Placental epithelial cell (primary cell): Measurements from ENCODE around the gene TCTN1. TPM values are rescaled to one million over a fixed set of nuclear protein-coding genes. Genes with fewer than 3 reads are reported as not detected.

Source experiments
- small RNA-seq: library from RNA; depleted of rRNA; stranded (forward); fragments of <200 nt; gene quantifications from one replicate; pipeline ENCODE3, GENCODE V24; 2012
- total RNA-seq: library from RNA; depleted of rRNA; stranded (reverse); fragments of >200 nt; gene quantifications from 2 replicates; pipeline ENCODE4 v1.2.3, GENCODE V29; 2012

TCTN1 gene
- total RNA-seq, result 41.2 and 41.6 TPM in 2 replicates

DNA sequence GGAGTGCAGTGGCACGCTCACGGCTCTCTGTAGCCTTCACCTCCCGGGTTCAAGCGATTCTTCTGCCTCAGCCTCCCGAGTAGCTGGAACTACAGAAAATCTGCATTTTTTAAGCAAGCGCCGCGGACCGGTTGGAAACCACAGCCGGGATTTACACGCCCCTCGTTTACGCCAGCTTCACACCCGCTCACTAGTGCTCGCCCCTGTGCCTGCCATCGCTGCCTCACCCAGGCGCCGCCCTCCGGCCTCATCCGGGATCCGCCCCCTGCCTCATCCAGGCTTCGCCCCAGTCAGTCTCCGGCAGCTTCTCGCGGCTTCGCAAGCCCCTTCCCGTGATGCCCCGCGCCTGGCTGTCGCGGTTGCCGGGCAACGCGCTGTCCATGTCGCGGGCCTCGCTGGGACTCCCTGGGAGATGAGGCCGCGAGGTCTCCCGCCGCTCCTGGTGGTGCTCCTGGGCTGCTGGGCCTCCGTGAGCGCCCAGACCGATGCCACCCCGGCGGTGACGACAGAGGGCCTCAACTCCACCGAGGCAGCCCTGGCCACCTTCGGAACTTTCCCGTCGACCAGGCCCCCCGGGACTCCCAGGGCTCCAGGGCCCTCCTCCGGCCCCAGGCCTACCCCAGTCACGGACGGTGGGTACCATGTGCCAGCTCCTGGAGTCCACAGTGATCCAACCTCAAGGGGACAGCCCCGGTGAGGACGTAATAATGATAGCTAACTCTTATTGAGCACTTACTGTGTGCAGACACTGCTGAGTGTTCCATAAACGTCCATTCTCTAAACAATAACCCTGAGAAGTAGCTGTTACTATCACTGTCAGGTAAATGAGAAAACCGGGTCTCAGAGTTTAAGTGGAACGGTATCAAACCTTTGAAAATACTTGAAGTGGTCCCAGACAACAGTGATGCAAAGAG, at the start of gene TCTN1:
Gene TCTN1, plus strand, starts transcription at position 359 of the 914 bp plus-strand sequence. Its CDS starts 54 bp downstream, at position 413.

DNA sequence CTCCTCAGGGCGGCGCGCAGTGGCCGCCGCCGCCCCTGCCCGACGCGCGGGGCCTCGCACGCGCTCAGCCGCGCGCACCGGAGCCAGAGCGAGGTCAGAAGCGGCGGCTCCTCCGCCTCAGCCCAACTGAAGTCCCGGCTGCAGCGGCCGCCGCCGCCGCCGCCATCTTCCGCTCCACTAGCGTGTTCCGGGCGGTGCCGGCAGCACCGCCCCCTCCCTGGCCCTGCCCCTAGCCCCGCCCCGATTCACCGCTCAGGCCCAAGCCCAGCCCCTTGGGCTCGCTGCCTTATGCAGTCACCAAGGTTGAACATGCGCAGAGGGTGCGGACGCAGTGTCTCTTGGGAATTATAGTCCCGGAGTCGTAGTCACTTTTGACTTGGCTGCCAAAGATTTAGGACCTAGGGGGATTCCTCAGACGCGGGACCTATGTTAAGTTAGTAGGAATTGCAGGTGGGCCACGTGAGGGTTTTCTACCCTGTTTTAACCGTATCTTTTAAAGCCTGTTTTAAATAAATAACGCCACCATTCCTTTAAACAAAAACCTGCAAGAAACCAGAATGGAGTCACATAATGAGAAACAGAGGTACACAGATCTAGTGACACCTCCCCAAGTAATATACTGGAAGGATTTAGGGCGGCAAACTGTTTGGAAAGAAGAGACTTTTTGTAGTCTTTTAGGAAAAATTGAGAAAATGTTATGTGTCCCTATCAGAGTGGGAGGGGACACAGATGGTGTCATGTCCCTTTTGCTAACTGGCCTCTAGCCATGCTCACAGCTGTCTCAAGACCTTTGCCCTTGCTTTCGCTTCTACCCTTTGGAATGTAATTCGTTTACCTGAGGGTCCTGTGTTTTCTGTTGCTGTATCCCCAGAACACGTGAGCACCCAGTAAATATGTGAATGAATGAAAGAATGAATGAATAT, 30.5 kb upstream of the TCTN1 start, which contains the start of gene PPTC7:
Gene PPTC7, minus strand, starts transcription at position 182 of the 923 bp plus-strand sequence. CDS start 287 bp downstream, outside the sequence.

DNA sequence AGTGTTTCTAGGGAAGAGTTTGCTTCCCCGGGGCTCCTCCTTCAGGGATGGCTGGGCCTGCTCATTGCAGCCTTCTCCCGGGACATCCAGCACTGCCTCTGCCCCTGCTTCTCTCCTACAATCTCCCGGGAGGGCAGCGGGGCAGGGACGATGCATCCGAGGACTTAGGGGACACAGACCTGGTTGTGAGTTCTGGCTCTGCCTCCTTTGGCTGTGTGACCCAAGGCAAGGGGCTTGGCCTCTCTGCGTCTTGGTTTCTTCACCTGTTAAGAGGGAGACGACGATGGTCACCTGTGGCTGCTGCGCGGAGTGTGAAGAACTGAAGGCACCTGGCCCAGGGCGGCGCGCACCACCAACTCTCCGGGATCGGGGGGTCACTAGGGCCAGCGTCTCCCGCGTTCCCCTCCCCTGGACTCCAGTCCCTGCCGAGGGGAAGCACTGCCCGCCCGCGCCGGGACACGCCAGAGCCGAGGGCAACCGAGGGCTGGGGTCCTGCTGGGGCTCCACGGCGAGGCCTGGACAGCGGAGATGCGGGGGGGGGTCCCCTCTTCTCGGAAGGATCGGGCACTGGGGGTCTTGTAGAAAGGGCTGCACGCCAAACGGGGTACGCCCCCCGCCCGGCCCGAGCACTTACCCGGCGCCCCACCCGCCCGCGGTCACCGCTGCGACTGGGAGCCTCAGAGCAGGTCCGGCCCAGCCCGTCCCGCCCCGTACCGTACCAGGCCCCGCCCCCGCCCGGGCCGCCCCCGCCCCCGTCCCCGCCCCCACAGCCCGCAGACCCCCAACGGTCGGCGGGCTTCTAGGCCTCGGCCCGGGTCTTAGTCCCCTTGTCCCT, 74.7 kb downstream of the TCTN1 start, which contains the start of gene HVCN1:
Gene HVCN1, minus strand, starts transcription at position 670 of the 835 bp plus-strand sequence. CDS start 5,870 bp downstream, outside the sequence.

Small RNAs within 50 kb of the gene (small RNA-seq; reads per million reads assigned to genes)
- gene RN7SL387P, result not detected

Other genes with a start within 250 kb of the TCTN1 start
- 13.3 and 26.8 TPM in 2 replicates for gene ANAPC7, start 210.4 kb upstream of the TCTN1 start, total RNA-seq
- gene ARPC3, start 163.8 kb upstream of the TCTN1 start, total RNA-seq, result 212 and 303 TPM in 2 replicates
- gene GPN3, start 145.9 kb upstream of the TCTN1 start, total RNA-seq, result 10.1 and 15.7 TPM in 2 replicates
- 6.5 and 7.9 TPM in 2 replicates for gene FAM216A, start 145.3 kb upstream of the TCTN1 start, total RNA-seq
- gene VPS29, start 112.0 kb upstream of the TCTN1 start, total RNA-seq, result 40.4 and 60.0 TPM in 2 replicates
- 0.11 and 0.39 TPM in 2 replicates for gene RAD9B, start 111.8 kb upstream of the TCTN1 start, total RNA-seq
- gene PPTC7, start 30.8 kb upstream of the TCTN1 start, total RNA-seq, result 4.3 and 8.9 TPM in 2 replicates
- gene HVCN1, start 75.0 kb downstream of the TCTN1 start, total RNA-seq, result 2.0 and 3.4 TPM in 2 replicates
- 78.9 and 114 TPM in 2 replicates for gene PPP1CC, start 128.8 kb downstream of the TCTN1 start, total RNA-seq
- gene CCDC63, start 232.9 kb downstream of the TCTN1 start, total RNA-seq, result 0.11 TPM in 1 of 2 replicates, not detected in the other